Ovary (tissue), 3 donors: ENCODE data around the gene MAP3K2.

Experiments used
- CTCF ChIP-seq, 3 donors: fragments of 450-650 bp in 2 of 3; fragments of 200-600 bp in 1 of 3; IDR thresholded peaks; one replicate each; pipeline versions ENCODE4 v1.5.1 to v1.8.0; 2016 to 2022; ENCODE audit warnings: antibody characterized with exemption in 3 of 3, mild to moderate bottlenecking in 1 of 3
- EP300 ChIP-seq: sonication (generic); formaldehyde crosslinking; IDR thresholded peaks from one replicate; pipeline ENCODE4 v1.6.1; 2017; ENCODE audit warnings: antibody characterized with exemption
- POLR2A ChIP-seq: fragments of 450-650 bp; IDR thresholded peaks from one replicate; pipeline ENCODE4 v1.6.1; 2017; ENCODE audit warnings: antibody characterized with exemption, mild to moderate bottlenecking, moderate library complexity
- donor health status: DM: no; HTN: no; CAD: no.

GRCh38 chr2:127403460-127403859 lies 15.7 kb upstream of the MAP3K2 start:
- TF ChIP-seq CTCF (IDR thresholded peaks at IDR 0.05) = no peak
- no peak for TF ChIP-seq POLR2A
- no peak for TF ChIP-seq EP300
